Neural cell (in vitro differentiated cells): ENCODE measurements around the gene TRIO. TPM values are rescaled to one million over a fixed set of nuclear protein-coding genes. Genes with fewer than 3 reads are reported as not detected.

Experiments
- H2AFZ ChIP-seq: fragments of 200-600, 300-800 bp; sonication (generic), shearing (Covaris generic); 2 replicates; pipeline ENCODE4 v1.6.0; 2014; ENCODE audit warnings: low read depth, mild to moderate bottlenecking, antibody characterized with exemption, low read length, moderate library complexity
- H3F3A ChIP-seq: fragments of 200-600 bp; shearing (Covaris generic); 2 replicates; pipeline ENCODE4 v1.6.1; 2016; ENCODE audit warnings: mild to moderate bottlenecking, moderate library complexity, mixed read lengths, antibody characterized with exemption, low read length; ENCODE audit not compliant: insufficient read depth, poor library complexity, severe bottlenecking
- H3K27ac ChIP-seq: fragments of 200-600, 300-800 bp; sonication (generic), shearing (Covaris generic); 2 replicates; pipeline ENCODE4 v1.5.1; 2014; ENCODE audit warnings: mild to moderate bottlenecking, low read length, moderate library complexity
- H3K27me3 ChIP-seq: fragments of 300-800, 200-600 bp; sonication (generic), shearing (Covaris generic); 2 replicates; pipeline ENCODE4 v1.6.0; 2014; ENCODE audit warnings: mild to moderate bottlenecking, low read depth, low read length, moderate library complexity; ENCODE audit not compliant: insufficient read depth
- H3K36me3 ChIP-seq: fragments of 300-800, 200-600 bp; sonication (generic), shearing (Covaris generic); 2 replicates; pipeline ENCODE4 v1.5.1; 2014; ENCODE audit warnings: mild to moderate bottlenecking, antibody characterized with exemption, low read length, moderate library complexity; ENCODE audit not compliant: insufficient read depth
- H3K4me2 ChIP-seq: fragments of 300-800, 200-600 bp; sonication (generic), shearing (Covaris generic); 2 replicates; pipeline ENCODE4 v1.6.0; 2014; ENCODE audit warnings: mild to moderate bottlenecking, low read length
- H3K4me3 ChIP-seq: fragments of 300-800, 200-600 bp; sonication (generic), shearing (Covaris generic); 2 replicates; pipeline ENCODE4 v1.5.1; 2014; ENCODE audit warnings: mild to moderate bottlenecking, low read length, moderate library complexity
- H3K79me2 ChIP-seq: fragments of 200-600 bp; shearing (Covaris generic); replicated peaks from 2 replicates; pipeline ENCODE4 v1.6.0; 2014; ENCODE audit warnings: mild to moderate bottlenecking, low read length, moderate library complexity; ENCODE audit not compliant: insufficient read depth
- H3K9ac ChIP-seq: fragments of 300-800, 200-600 bp; sonication (generic), shearing (Covaris generic); 2 replicates; pipeline ENCODE4 v1.6.1; 2016; ENCODE audit warnings: mild to moderate bottlenecking, low read length, mixed read lengths
- H3K9me2 ChIP-seq: fragments of 200-600 bp; shearing (Covaris generic); 2 replicates; pipeline ENCODE4 v1.6.1; 2016; ENCODE audit warnings: mild to moderate bottlenecking, low read length, mixed read lengths; ENCODE audit not compliant: insufficient read depth
- H3K9me3 ChIP-seq: fragments of 200-600, 300-800 bp; sonication (generic), shearing (Covaris generic); 2 replicates; pipeline ENCODE4 v1.6.1; 2016; ENCODE audit warnings: mild to moderate bottlenecking, mixed run types, low read length, moderate library complexity, mixed read lengths
- H4K20me1 ChIP-seq: fragments of 200-600 bp; shearing (Covaris generic); 2 replicates; pipeline ENCODE4 v1.6.1; 2016; ENCODE audit warnings: mild to moderate bottlenecking, mixed run types; ENCODE audit not compliant: insufficient read depth
- EP300 ChIP-seq: fragments of 450-650 bp; conservative IDR thresholded peaks from 2 replicates; pipeline ENCODE4 v1.6.1; 2014; ENCODE audit warnings: antibody characterized with exemption, mild to moderate bottlenecking, moderate library complexity; ENCODE audit not compliant: poor library complexity, severe bottlenecking
- EZH2 ChIP-seq: fragments of 200-600, 300-800 bp; shearing (Covaris generic), sonication (generic); IDR thresholded peaks from 2 replicates; pipeline ENCODE4 v1.6.1; 2014; ENCODE audit warnings: antibody characterized with exemption, low read length, borderline replicate concordance, mild to moderate bottlenecking; ENCODE audit not compliant: insufficient read depth, poor library complexity, severe bottlenecking
- MXI1 ChIP-seq: fragments of 450-650 bp; conservative IDR thresholded peaks from 2 replicates; pipeline ENCODE4 v1.6.1; 2014; ENCODE audit warnings: antibody characterized with exemption, mild to moderate bottlenecking; ENCODE audit not compliant: poor library complexity, severe bottlenecking
- POLR2AphosphoS5 ChIP-seq: IDR thresholded peaks from 2 replicates; pipeline ENCODE4 v1.6.1; 2012
- RAD21 ChIP-seq: fragments of 450-650 bp; conservative IDR thresholded peaks from 2 replicates; pipeline ENCODE4 v1.6.1; 2014; ENCODE audit warnings: antibody characterized with exemption, mild to moderate bottlenecking, moderate library complexity
- SMC3 ChIP-seq: fragments of 450-650 bp; conservative IDR thresholded peaks from 2 replicates; pipeline ENCODE4 v1.6.1; 2014; ENCODE audit warnings: antibody characterized with exemption, mild to moderate bottlenecking, moderate library complexity; ENCODE audit not compliant: poor library complexity
- TAF1 ChIP-seq: IDR thresholded peaks from 2 replicates; pipeline ENCODE4 v1.6.1; 2012; ENCODE audit warnings: low read depth
- polyA plus RNA-seq: library from polyadenylated mRNA; depleted of rRNA; stranded (reverse); fragments of >200 nt; gene quantifications from 2 replicates; pipeline ENCODE4 v1.2.3, GENCODE V29; 2014
- TF ChIP-seq, protein P1 (sequence below): IDR thresholded peaks from 2 replicates; pipeline ENCODE4 v1.6.1; 2012; ENCODE audit warnings: borderline replicate concordance
- TF ChIP-seq, protein P2 (sequence below): fragments of 450-650 bp; IDR thresholded peaks from 2 replicates; pipeline ENCODE4 v1.5.1; 2014; ENCODE audit warnings: antibody characterized with exemption, mild to moderate bottlenecking, moderate library complexity; ENCODE audit not compliant: poor library complexity, severe bottlenecking

Gene TRIO
- polyA plus RNA-seq, 1 donor from 2014 or later = 168 TPM

DNA sequence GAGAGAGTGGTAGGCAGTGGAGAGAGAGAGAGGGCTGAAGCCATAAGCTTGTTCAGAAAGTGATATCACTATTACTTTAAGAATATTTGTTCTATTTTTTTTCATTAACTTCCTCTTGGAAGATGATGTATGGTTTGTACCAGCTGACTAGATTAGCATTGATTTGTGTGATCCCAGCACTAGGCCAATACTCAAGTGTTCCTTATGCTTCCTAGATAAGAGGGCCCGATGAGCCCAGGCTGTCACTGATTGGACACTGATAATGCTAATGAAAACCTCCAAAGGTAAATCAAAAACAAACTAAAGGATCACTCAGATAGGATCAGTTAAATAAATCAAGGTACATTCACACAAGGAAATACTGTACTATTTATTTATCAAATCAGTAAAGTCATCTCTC lies 385.8 kb downstream of the TRIO start:
- H3K27me3 ChIP-seq = no peaks in the 10 kb centered on the region
- no peaks in the 10 kb centered on the region for H3K9me3 ChIP-seq
- TF ChIP-seq EZH2 = no peak
- TF ChIP-seq EP300 = no peak
- no peak for TF ChIP-seq POLR2AphosphoS5
- TF ChIP-seq TAF1 = no peak
- no peak for TF ChIP-seq SMC3
- TF ChIP-seq RAD21 = no peak
- TF ChIP-seq, protein P1, sequence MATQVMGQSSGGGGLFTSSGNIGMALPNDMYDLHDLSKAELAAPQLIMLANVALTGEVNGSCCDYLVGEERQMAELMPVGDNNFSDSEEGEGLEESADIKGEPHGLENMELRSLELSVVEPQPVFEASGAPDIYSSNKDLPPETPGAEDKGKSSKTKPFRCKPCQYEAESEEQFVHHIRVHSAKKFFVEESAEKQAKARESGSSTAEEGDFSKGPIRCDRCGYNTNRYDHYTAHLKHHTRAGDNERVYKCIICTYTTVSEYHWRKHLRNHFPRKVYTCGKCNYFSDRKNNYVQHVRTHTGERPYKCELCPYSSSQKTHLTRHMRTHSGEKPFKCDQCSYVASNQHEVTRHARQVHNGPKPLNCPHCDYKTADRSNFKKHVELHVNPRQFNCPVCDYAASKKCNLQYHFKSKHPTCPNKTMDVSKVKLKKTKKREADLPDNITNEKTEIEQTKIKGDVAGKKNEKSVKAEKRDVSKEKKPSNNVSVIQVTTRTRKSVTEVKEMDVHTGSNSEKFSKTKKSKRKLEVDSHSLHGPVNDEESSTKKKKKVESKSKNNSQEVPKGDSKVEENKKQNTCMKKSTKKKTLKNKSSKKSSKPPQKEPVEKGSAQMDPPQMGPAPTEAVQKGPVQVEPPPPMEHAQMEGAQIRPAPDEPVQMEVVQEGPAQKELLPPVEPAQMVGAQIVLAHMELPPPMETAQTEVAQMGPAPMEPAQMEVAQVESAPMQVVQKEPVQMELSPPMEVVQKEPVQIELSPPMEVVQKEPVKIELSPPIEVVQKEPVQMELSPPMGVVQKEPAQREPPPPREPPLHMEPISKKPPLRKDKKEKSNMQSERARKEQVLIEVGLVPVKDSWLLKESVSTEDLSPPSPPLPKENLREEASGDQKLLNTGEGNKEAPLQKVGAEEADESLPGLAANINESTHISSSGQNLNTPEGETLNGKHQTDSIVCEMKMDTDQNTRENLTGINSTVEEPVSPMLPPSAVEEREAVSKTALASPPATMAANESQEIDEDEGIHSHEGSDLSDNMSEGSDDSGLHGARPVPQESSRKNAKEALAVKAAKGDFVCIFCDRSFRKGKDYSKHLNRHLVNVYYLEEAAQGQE = no peak
- TF ChIP-seq MXI1 = no peak
- TF ChIP-seq, protein P2, sequence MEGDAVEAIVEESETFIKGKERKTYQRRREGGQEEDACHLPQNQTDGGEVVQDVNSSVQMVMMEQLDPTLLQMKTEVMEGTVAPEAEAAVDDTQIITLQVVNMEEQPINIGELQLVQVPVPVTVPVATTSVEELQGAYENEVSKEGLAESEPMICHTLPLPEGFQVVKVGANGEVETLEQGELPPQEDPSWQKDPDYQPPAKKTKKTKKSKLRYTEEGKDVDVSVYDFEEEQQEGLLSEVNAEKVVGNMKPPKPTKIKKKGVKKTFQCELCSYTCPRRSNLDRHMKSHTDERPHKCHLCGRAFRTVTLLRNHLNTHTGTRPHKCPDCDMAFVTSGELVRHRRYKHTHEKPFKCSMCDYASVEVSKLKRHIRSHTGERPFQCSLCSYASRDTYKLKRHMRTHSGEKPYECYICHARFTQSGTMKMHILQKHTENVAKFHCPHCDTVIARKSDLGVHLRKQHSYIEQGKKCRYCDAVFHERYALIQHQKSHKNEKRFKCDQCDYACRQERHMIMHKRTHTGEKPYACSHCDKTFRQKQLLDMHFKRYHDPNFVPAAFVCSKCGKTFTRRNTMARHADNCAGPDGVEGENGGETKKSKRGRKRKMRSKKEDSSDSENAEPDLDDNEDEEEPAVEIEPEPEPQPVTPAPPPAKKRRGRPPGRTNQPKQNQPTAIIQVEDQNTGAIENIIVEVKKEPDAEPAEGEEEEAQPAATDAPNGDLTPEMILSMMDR = no peak
- H3K4me3 ChIP-seq = no peak overlapping the region
- no peaks in the 10 kb centered on the region for H3K36me3 ChIP-seq
- H3K27ac ChIP-seq = no peak overlapping the region
- H3F3A ChIP-seq = no peaks in the 10 kb centered on the region
- H3K9ac ChIP-seq = no peak overlapping the region
- H3K9me2 ChIP-seq = no peaks in the 10 kb centered on the region
- no peak overlapping the region for H2AFZ ChIP-seq
- H3K4me2 ChIP-seq = no peak overlapping the region
- H3K79me2 ChIP-seq = no peaks in the 10 kb centered on the region
- H4K20me1 ChIP-seq = no peaks in the 10 kb centered on the region

DNA sequence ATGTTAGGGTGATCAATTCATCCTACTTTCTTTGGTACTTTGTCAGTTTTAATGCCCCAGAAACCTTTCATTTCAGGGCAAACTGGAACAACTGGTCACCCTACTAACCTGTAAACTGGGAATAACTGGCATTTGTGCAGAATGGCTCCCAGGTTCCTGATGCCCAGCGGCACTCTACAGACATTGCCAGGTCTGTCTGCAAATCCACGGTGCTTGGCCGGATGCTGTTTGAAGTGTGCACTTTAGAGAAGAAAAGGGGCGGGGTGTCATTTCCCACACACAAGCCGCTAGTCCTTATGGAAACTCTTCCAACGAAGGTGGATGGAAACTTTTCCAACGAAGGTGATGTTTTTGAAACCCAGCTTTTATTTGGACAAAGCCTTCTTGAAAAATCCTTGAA lies 388.5 kb downstream of the TRIO start:
- H3K4me2 ChIP-seq = no peak overlapping the region
- H3K9me2 ChIP-seq = no peaks in the 10 kb centered on the region
- H3K9me3 ChIP-seq = no peaks in the 10 kb centered on the region
- TF ChIP-seq EZH2 (no peak), RAD21 (no peak), EP300 (no peak), SMC3 (no peak), POLR2AphosphoS5 (no peak), TAF1 (no peak), MXI1 (no peak)
- TF ChIP-seq, protein P1 = no peak
- TF ChIP-seq, protein P2 = no peak
- H2AFZ ChIP-seq = no peak overlapping the region
- H3K4me3 ChIP-seq = no peak overlapping the region
- no peak overlapping the region for H3K27ac ChIP-seq
- no peak overlapping the region for H3K9ac ChIP-seq
- no peaks in the 10 kb centered on the region for H3K36me3 ChIP-seq
- H4K20me1 ChIP-seq = no peaks in the 10 kb centered on the region
- no peaks in the 10 kb centered on the region for H3F3A ChIP-seq
- no peaks in the 10 kb centered on the region for H3K27me3 ChIP-seq
- no peaks in the 10 kb centered on the region for H3K79me2 ChIP-seq
